Ascending aorta (tissue), 2 donors: Measurements from ENCODE around the gene CLDN7. TPM values are rescaled to one million over a fixed set of nuclear protein-coding genes. Genes with fewer than 3 reads are reported as not detected.

ENCODE experiments used
- DNase-seq, 2 donors: peaks; one replicate each; pipeline ENCODE4 v3.0.0-alpha.2; 2019; ENCODE audit warnings: low spot score in 2 of 2
- H3K27ac ChIP-seq, 2 donors: fragments of 200-600 bp; sonication (generic); one replicate each; pipeline ENCODE4 v1.5.1; 2016 to 2017; ENCODE audit warnings: mild to moderate bottlenecking in 1 of 2
- H3K27me3 ChIP-seq: fragments of 200-600 bp; sonication (generic); one replicate; pipeline ENCODE4 v1.5.1; 2017
- H3K36me3 ChIP-seq, 2 donors: fragments of 200-600 bp; sonication (generic); one replicate each; pipeline ENCODE4 v1.5.1; 2016
- H3K4me1 ChIP-seq, 2 donors: fragments of 200-600 bp; sonication (generic); one replicate each; pipeline ENCODE4 v1.5.1; 2016 to 2017; ENCODE audit warnings: mild to moderate bottlenecking in 1 of 2
- H3K4me3 ChIP-seq, 2 donors: fragments of 200-600 bp; sonication (generic); one replicate each; pipeline ENCODE4 v1.5.1; 2016 to 2017; ENCODE audit warnings: mild to moderate bottlenecking in 1 of 2
- H3K9me3 ChIP-seq, 2 donors: fragments of 200-600 bp; sonication (generic); one replicate each; pipeline ENCODE4 v1.5.1; 2016
- CTCF ChIP-seq, 3 experiments: fragments of 200-600 bp in 2 of 3; fragments of 450-650 bp in 1 of 3; sonication (generic) in 2 of 3; IDR thresholded peaks; one replicate each; pipeline ENCODE4 v1.5.1; 2016 to 2019; ENCODE audit warnings: antibody characterized with exemption in 3 of 3, mild to moderate bottlenecking in 1 of 3, moderate library complexity in 1 of 3
- intact Hi-C: fragments of 100-400 bp; cut with DNase I; formaldehyde crosslinking; loops from one replicate; pipeline ENCODE4 v1.15.1; 2023
- total RNA-seq: library from RNA; depleted of rRNA; stranded (reverse); fragments of >200 nt; gene quantifications from one replicate; pipeline ENCODE4 v1.1.0, GENCODE V29; 2016

CLDN7 gene
- total RNA-seq, 1 donor from 2014 or later = not detected

- intact Hi-C loops = loop anchor here (1.0 to 5.0 kb wide), 4 partner anchors 8 to 443 kb away; partner anchors contain the start of genes CTDNEP1, KCTD11, POLR2A and TP53
- Histone ChIP-seq H3K4me1 (peaks cover 8 to 20% of the 10 kb centered on the region in 2 donors), H3K27me3 (no peaks in the 10 kb centered on the region), H3K36me3 (peaks cover 26 to 42% of the 10 kb centered on the region in 2 donors), H3K4me3 (peak overlapping the region; percentile 69 to 71), H3K27ac (peak overlapping the region; percentile 88 to 94), H3K9me3 (no peaks in the 10 kb centered on the region)
- DNase-seq = no peak
- TF ChIP-seq CTCF (IDR thresholded peaks at IDR 0.05) = no peak
Measured at GRCh38 chr17:7243453-7243729, 18.9 kb downstream of the CLDN7 start.

- no peak for TF ChIP-seq CTCF (IDR thresholded peaks at IDR 0.05)
- intact Hi-C loops = loop anchor here (1.0 to 5.0 kb wide), 4 partner anchors 8 to 444 kb away; partner anchors contain the start of genes CTDNEP1, KCTD11, POLR2A and TP53
Measured at GRCh38 chr17:7242717-7243452, 19.4 kb downstream of the CLDN7 start.

GRCh38 chr17:7241783-7242716 is 20.2 kb downstream of the CLDN7 start, which contains the start of gene GABARAP:
Gene GABARAP, minus strand, starts transcription at chr17:7242449. Its CDS starts 119 bp downstream, at chr17:7242330.
- Histone ChIP-seq H3K9me3 (no peaks in the 10 kb centered on the region), H3K4me1 (peaks cover 12 to 20% of the 10 kb centered on the region in 2 donors), H3K36me3 (peaks cover 26 to 42% of the 10 kb centered on the region in 2 donors), H3K27me3 (no peaks in the 10 kb centered on the region), H3K4me3 (peak within 1 kb of the TSS; percentile 69 to 71), H3K27ac (peak within 1 kb of the TSS; percentile 88 to 94)
- no peak for TF ChIP-seq CTCF (IDR thresholded peaks at IDR 0.05)
- intact Hi-C loops = loop anchor here (2.0 to 5.0 kb wide), 3 partner anchors 110 to 445 kb away; partner anchors contain the start of genes KCTD11, POLR2A and TP53
- peak; percentile 68 to 97 for DNase-seq

More at GRCh38 chr17:7242717-7243452, 19.4 kb downstream of the CLDN7 start:
- no peaks in the 10 kb centered on the region for H3K9me3 ChIP-seq
- DNase-seq = peak; percentile 74 to 98
- H3K4me3 ChIP-seq = peak overlapping the region; percentile 69 to 71
- H3K27me3 ChIP-seq = no peaks in the 10 kb centered on the region
- H3K4me1 ChIP-seq = peaks cover 8 to 20% of the 10 kb centered on the region in 2 donors
- H3K27ac ChIP-seq = peak overlapping the region; percentile 88 to 94
- peaks cover 26 to 42% of the 10 kb centered on the region in 2 donors for H3K36me3 ChIP-seq

GRCh38 chr17:7241090-7241733 is 21.1 kb downstream of the CLDN7 start:
- peaks cover 12 to 20% of the 10 kb centered on the region in 2 donors for H3K4me1 ChIP-seq

More at GRCh38 chr17:7241090-7241733, 21.1 kb downstream of the CLDN7 start:
- peak overlapping the region; percentile 69 to 71 for H3K4me3 ChIP-seq
- no peak for TF ChIP-seq CTCF (IDR thresholded peaks at IDR 0.05)
- no peak for DNase-seq
- peak overlapping the region; percentile 88 to 94 for H3K27ac ChIP-seq
- intact Hi-C loops = loop anchor here (5.0 kb wide), 1 partner anchor 111 kb away; the partner anchor contains the start of gene KCTD11
- peaks cover 25 to 42% of the 10 kb centered on the region in 2 donors for H3K36me3 ChIP-seq
- H3K9me3 ChIP-seq = no peaks in the 10 kb centered on the region
- H3K27me3 ChIP-seq = no peaks in the 10 kb centered on the region
